Inflammatory macrophage treated with lipopolysaccharide for 1 hour (primary cell): Measurements from ENCODE around the gene CHST3.
"Not testable (repeated sequence)": the region's sequence is repeated elsewhere in the genome, so short reads cannot be mapped to it uniquely, and the experiment has no call there.

Source experiments
- DNase-seq, 2 donors: peaks; one replicate each; pipeline ENCODE4 v3.0.0-alpha.2; 2020 to 2022

Gene CHST3

GRCh38 chr10:71974489-71975021 lies 10.4 kb downstream of the CHST3 start:
- DNase-seq: peak; percentile 79 to 91

- DNase-seq: no peak
Observed at GRCh38 chr10:71975087-71975870, 11.1 kb downstream of the CHST3 start.

- no peak for DNase-seq
Observed at GRCh38 chr10:71975871-71976725, 11.9 kb downstream of the CHST3 start.

GRCh38 chr10:71977614-71977903 lies 13.4 kb downstream of the CHST3 start:
- DNase-seq: not testable (repeated sequence)

- DNase-seq: no peak
Observed at GRCh38 chr10:71978476-71978875, 14.3 kb downstream of the CHST3 start.

GRCh38 chr10:71978988-71979691 lies 14.9 kb downstream of the CHST3 start:
- no peak for DNase-seq

- DNase-seq: no peak
Observed at GRCh38 chr10:71979692-71980062, 15.5 kb downstream of the CHST3 start.

- no peak for DNase-seq
Observed at GRCh38 chr10:71980181-71981014, 16.2 kb downstream of the CHST3 start.

GRCh38 chr10:71981015-71981875 lies 17.1 kb downstream of the CHST3 start:
- DNase-seq: peak in 1 of 2 donors; percentile 58

- no peak for DNase-seq
Observed at GRCh38 chr10:71981876-71982230, 17.7 kb downstream of the CHST3 start.

- no peak for DNase-seq
Observed at GRCh38 chr10:71982269-71983178, 18.3 kb downstream of the CHST3 start.

GRCh38 chr10:71984126-71984808 lies 20.1 kb downstream of the CHST3 start:
- no peak for DNase-seq

GRCh38 chr10:71984809-71985388 lies 20.7 kb downstream of the CHST3 start:
- DNase-seq: peak; percentile 78 to 90

GRCh38 chr10:71985542-71986250 lies 21.5 kb downstream of the CHST3 start:
- DNase-seq: peak; percentile 95 to 99

- not testable (repeated sequence) for DNase-seq
Observed at GRCh38 chr10:71988895-71989294, 24.7 kb downstream of the CHST3 start.

GRCh38 chr10:71989661-71990454 lies 25.7 kb downstream of the CHST3 start:
- peak in 1 of 2 donors; percentile 48 for DNase-seq

- DNase-seq: no peak
Observed at GRCh38 chr10:71990706-71991269, 26.6 kb downstream of the CHST3 start.
